ENCODE measurements around the gene SYNE2.

Gene SYNE2

DNA sequence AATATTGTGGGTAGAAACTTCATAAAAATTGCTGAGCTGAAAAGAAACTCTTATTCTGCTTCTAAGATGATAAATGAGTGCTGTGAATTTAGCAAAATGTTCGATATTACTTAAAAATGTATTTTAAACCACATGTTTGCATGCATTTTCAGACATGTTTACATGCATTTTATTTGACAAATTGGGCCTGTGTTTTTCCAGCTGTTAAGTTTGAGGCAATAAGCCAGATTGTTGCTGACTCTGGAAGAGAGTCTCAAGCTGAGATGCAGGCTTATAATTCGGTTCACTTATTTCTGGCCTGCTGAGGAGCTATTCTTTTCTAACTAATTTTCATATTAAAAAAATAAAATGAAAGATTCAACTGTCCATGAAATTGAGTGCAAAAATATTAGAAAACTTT, 110.1 kb downstream of the SYNE2 start:
- no peak overlapping the region for H3K4me3 ChIP-seq (ENCODE audit: low read length)
- no peak for DNase-seq (ENCODE audit: low read depth)
- TF ChIP-seq, protein P1, sequence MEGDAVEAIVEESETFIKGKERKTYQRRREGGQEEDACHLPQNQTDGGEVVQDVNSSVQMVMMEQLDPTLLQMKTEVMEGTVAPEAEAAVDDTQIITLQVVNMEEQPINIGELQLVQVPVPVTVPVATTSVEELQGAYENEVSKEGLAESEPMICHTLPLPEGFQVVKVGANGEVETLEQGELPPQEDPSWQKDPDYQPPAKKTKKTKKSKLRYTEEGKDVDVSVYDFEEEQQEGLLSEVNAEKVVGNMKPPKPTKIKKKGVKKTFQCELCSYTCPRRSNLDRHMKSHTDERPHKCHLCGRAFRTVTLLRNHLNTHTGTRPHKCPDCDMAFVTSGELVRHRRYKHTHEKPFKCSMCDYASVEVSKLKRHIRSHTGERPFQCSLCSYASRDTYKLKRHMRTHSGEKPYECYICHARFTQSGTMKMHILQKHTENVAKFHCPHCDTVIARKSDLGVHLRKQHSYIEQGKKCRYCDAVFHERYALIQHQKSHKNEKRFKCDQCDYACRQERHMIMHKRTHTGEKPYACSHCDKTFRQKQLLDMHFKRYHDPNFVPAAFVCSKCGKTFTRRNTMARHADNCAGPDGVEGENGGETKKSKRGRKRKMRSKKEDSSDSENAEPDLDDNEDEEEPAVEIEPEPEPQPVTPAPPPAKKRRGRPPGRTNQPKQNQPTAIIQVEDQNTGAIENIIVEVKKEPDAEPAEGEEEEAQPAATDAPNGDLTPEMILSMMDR (conservative IDR thresholded peaks at IDR 0.05; ENCODE audit: low read length): no peak

DNA sequence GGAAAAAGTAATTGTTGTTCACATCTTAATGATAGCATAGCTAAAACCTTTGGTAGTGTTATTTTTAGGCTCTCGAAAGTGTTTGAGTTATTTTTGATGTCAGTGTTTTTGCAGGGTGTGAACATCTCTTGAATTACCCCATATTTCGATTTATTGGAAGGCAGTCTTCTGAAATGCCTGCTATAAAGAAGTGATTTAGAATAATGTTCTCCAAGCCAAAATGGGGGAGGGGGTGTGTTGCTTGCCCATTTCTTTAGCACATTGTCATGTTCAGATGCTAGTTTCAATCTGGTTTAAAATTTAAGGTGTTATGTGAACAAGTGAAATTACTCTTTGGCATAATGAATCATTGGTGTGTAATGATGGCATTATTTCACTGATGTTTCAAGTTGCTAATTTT, 110.6 kb downstream of the SYNE2 start:
- H3K4me3 ChIP-seq (ENCODE audit: low read length): no peak overlapping the region
- TF ChIP-seq, protein P1 (conservative IDR thresholded peaks at IDR 0.05; ENCODE audit: low read length): no peak
- DNase-seq (ENCODE audit: low read depth): no peak

DNA sequence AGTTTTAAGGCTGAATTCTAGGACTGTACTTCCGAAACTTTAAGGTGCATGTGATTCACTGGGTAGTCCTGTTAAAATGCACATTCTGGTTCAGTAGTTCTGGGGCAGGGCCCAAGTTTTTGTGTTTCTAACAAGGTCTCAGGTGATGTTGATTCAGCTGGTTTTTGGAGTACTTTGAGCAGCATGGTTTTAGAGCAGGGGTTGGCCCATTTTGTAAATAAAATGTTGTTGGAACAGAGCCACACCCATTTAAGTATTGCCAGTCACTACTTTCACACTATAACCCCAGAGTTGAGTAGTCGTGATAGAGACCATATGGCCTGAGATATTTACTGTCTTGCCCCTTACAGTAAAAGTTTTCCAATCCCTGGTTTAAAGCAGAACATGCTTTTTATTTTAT, 111.3 kb downstream of the SYNE2 start:
- TF ChIP-seq, protein P1 (conservative IDR thresholded peaks at IDR 0.05; ENCODE audit: low read length): no peak
- no peak for DNase-seq (ENCODE audit: low read depth)

DNA sequence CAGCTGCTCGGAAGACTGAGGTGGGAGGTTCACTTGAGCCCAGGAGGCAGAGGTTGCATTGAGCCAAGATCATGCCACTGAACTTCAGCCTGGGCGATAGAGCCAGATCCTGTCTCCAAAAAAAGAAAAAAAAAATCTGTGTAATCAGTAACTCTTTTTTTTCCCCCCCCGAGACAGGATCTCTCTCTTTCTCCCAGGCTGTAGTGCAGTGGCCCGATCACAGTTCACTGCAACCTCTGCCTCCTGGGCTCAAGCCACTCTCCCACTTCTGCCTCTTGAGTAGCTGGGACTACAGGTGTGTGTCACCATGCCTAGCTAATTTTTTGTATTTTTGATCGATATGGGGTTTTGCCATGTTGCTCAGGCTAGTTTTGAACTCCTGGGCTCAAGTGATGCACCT, 113.6 kb downstream of the SYNE2 start:
- TF ChIP-seq, protein P1 (conservative IDR thresholded peaks at IDR 0.05; ENCODE audit: low read length): no peak
- no peak for DNase-seq (ENCODE audit: low read depth)
- no peak overlapping the region for H3K4me3 ChIP-seq (ENCODE audit: low read length)

More for the DNA sequence above, 111.3 kb downstream of the SYNE2 start:
- H3K4me3 ChIP-seq (ENCODE audit: low read length): no peak overlapping the region

DNA sequence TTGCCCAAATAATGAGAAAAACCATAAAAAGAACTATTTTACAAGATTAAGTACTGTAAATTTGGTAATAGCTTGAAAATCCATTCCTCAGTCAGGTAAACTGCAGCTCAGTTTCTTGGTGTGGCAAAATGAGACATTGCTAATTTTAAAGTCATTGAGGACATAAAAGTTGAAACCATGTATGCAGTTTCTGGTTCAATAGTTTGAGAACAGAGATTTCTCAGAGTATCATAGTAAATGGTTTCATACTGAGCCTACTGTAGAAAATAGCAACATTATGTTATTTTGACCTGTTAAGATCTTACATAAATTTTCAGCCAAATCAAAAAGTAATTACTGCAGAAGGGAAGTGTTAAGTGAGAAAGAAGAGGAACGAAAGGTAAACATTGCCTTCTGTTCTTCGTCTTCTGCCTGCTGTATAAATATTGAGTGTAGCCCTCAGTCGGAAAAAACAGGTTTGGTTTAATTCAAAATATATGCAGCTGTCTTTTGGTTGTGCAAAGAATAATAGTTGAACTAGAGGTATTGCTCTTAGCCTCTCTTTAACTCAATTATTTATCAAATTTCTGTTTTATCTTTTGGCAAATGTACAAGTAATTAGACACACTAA, 119.6 kb downstream of the SYNE2 start:
- DNase-seq (ENCODE audit: low read depth): no peak
- no peak overlapping the region for H3K4me3 ChIP-seq (ENCODE audit: low read length)
- TF ChIP-seq, protein P1 (conservative IDR thresholded peaks at IDR 0.05; ENCODE audit: low read length): no peak

DNA sequence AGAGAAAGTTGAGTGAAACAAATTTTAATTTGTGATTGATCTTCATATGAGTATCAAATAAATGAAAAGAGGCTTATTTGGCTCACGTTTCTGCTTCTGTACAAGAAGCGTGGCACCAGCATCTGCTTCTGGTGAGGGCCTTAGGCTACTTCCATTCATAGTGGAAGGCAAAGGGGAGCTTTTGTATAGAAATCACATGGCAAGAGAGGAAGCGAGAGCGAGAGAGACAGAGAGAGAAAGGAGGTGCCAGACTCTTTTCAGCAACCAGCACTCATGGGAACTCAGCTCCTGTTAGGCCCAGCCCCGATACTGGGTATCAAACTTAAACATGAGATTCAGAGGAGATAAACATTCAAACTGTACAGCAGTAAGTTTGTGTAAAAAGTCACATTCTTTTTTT, 121.4 kb downstream of the SYNE2 start:
- no peak for DNase-seq (ENCODE audit: low read depth)
- H3K4me3 ChIP-seq (ENCODE audit: low read length): no peak overlapping the region
- TF ChIP-seq, protein P1 (conservative IDR thresholded peaks at IDR 0.05; ENCODE audit: low read length): no peak

DNA sequence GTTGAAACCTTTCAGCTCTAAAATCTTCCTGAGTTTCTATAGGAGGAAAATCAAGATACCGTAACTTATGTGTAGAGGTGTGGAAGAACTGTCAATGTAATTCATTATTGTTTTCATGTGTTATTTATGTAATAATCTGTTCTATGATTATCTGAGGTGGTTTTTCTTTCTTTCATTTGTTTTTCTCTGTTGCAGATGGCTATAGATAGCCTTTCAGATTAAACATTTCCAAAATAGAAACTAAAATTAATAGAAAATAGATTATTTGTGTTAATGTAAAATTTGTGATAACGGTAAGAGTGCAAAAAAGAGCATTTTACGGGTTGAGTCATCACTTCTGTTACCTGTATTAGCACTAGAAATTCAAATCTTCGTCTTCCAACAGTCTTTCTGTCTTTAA, 128.8 kb downstream of the SYNE2 start:
- TF ChIP-seq, protein P1 (conservative IDR thresholded peaks at IDR 0.05; ENCODE audit: low read length): no peak
- H3K4me3 ChIP-seq (ENCODE audit: low read length): no peak overlapping the region
- DNase-seq (ENCODE audit: low read depth): no peak

All from AG10803 (cell line).